BJ (cell line): ENCODE results near the gene TAF1B. TPM values are rescaled to one million over a fixed set of nuclear protein-coding genes. Genes with fewer than 3 reads are reported as not detected.

Experiments used
- CTCF ChIA-PET: fragments of 350-600 bp; formaldehyde crosslinking; extraction: SDS; loops from one replicate; lab custom pipeline; 2021; ENCODE audit warnings: antibody characterized with exemption, inconsistent platforms; lab: Yijun Ruan, JAX
- POLR2A ChIA-PET: fragments of 300-600 bp; sonication (Branson Sonifier 250); formaldehyde crosslinking; extraction: SDS; loops from one replicate; lab custom pipeline; 2021; ENCODE audit warnings: antibody characterized with exemption; lab: Charles Lee
- DNase-seq: peaks from one replicate; pipeline ENCODE4 v3.0.0-alpha.2; 2011; ENCODE audit warnings: low read depth
- H3K27me3 ChIP-seq: 2 replicates; pipeline ENCODE4 v1.6.0; 2011; ENCODE audit warnings: low read length; ENCODE audit not compliant: control insufficient read depth, insufficient read depth
- H3K36me3 ChIP-seq: 2 replicates; pipeline ENCODE4 v1.5.1; 2011; ENCODE audit warnings: low read length; ENCODE audit not compliant: control insufficient read depth, insufficient read depth
- H3K4me3 ChIP-seq: 2 replicates; pipeline ENCODE4 v1.5.1; 2011; ENCODE audit warnings: low read depth, mild to moderate bottlenecking, control low read depth, low read length
- polyA plus RNA-seq: library from polyadenylated mRNA; depleted of rRNA; stranded (reverse); fragments of >200 nt; gene quantifications from 2 replicates; pipeline ENCODE4 v1.2.3, GENCODE V29; 2011
- TF ChIP-seq, protein P1 (sequence below): IDR thresholded peaks from 2 replicates; pipeline ENCODE4 v1.5.1; 2011; ENCODE audit warnings: low read depth, mild to moderate bottlenecking, control low read depth, inconsistent platforms, low read length, moderate library complexity; ENCODE audit not compliant: insufficient read depth

The TAF1B gene
- polyA plus RNA-seq, 1 experiment = 7.6 TPM

DNA sequence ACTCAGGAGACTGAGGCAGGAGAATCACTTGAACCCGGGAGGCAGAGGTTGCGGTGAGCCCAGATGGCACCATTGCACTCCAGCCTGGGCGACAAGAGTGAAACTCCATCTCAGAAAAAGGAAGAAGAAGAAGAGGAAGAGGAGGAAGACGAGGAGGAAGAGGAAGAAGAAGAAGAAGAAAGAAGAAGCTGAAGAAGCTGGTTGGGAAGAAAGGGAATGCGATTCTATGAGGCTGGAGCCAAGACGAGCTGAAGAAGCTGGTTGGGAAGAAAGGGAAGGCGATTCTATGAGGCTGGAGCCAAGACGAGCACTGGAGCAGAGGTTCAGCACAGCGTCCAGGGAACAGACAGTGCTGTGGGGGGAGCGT, 30.3 kb upstream of the TAF1B start:
- no peaks in the 10 kb centered on the region for H3K27me3 ChIP-seq
- no peaks in the 10 kb centered on the region for H3K36me3 ChIP-seq
- no peak for DNase-seq
- TF ChIP-seq, protein P1, sequence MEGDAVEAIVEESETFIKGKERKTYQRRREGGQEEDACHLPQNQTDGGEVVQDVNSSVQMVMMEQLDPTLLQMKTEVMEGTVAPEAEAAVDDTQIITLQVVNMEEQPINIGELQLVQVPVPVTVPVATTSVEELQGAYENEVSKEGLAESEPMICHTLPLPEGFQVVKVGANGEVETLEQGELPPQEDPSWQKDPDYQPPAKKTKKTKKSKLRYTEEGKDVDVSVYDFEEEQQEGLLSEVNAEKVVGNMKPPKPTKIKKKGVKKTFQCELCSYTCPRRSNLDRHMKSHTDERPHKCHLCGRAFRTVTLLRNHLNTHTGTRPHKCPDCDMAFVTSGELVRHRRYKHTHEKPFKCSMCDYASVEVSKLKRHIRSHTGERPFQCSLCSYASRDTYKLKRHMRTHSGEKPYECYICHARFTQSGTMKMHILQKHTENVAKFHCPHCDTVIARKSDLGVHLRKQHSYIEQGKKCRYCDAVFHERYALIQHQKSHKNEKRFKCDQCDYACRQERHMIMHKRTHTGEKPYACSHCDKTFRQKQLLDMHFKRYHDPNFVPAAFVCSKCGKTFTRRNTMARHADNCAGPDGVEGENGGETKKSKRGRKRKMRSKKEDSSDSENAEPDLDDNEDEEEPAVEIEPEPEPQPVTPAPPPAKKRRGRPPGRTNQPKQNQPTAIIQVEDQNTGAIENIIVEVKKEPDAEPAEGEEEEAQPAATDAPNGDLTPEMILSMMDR = no peak
- ChIA-PET POLR2A (no interaction called here), CTCF (interaction anchor here (0.7 to 6.4 kb wide), 24 partner anchors 9 to 235 kb away, joined by 3 to 83 read pairs (median 6); partner anchors contain the start of gene TAF1B)
- H3K4me3 ChIP-seq = no peak overlapping the region

DNA sequence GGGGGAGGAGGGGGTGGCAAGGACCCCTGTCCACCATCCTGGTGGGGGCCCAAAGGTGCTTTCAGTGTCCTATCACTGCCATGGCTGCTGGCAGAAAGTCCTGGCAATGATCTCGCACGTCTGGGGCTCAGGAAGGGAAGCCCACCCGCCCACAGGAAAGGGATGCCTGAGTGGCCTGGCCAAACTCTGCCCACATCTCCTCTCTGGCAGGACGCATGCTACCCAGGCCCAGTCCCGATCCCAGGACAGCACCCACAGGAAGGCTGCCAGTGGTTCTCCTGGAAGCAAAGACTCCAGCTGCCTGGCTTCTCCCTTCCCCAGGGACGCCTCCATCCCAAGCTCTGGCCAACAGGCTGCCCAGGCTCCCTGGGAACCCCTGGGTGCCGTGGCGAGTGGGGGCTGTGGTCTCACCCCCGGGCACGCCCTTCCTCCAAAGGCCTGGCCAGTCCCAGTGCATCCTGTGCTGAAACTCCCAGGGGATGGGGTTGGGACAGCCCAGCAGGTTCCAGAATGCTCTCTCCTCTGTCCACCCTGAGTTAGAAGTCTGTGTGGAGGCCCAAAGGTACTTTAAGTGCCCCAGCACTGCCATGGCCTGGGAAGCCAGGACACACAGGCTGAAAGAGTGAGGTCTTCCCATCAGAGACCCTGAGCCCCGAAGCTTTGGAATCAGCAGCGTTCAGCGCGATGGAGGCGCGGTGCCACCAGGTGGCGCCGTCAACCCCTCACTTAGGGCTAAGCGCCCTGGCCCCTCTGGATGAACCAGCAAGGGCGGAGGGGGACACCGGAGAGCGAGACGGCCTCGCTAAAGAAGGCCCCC, 29.8 kb upstream of the TAF1B start:
- TF ChIP-seq, protein P1 = peak; percentile 97
- Histone ChIP-seq H3K36me3 (no peaks in the 10 kb centered on the region), H3K27me3 (no peaks in the 10 kb centered on the region), H3K4me3 (no peak overlapping the region)
- DNase-seq = no peak
- ChIA-PET POLR2A (interaction anchor here (0.6 kb wide), 1 partner anchor 30 kb away, joined by 3 read pairs; no protein-coding TSS in a partner anchor), CTCF (interaction anchor here (0.6 to 6.4 kb wide), 44 partner anchors 10 to 988 kb away, joined by 3 to 83 read pairs (median 5); partner anchors contain the start of genes ADAM17 and TAF1B)

DNA sequence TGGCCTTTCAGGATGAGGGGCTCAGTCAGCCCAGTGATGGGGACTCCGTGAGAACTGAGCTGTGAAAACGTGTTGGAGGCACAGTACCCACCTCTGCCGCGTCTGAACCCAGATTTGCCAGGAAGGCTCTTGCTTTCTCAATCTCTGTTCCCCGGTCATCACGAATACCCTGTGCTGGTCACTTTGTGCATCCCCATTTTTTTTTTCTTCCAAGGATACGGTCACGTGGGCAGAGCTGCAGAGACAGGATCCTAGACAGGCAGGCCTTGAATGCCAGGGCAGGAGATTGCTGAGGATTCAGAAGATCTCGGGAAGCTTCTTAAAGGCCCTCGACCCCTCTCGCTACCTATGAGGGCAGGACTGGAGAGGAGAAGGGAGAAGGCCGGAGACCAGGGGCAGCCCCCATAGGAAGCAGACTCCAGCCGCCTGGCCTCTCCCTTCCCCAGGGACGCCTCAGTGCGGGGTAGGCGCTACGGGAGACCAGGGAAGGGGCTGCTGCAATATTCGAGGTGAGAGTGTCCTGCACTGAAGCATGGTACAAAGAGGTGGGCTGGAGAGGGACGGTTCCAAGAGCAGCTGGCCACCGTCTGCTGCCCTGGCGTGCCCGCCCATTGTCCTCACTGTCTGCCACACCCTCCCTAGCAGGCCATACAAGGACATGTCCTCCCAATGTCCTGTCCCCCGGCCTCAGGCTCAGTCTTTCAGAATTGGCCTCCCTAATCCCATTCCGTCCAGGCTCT, 29.0 kb upstream of the TAF1B start:
- H3K36me3 ChIP-seq = no peaks in the 10 kb centered on the region
- POLR2A ChIA-PET = interaction anchor here (0.6 kb wide), 1 partner anchor 29 kb away, joined by 3 read pairs; no protein-coding TSS in a partner anchor

DNA sequence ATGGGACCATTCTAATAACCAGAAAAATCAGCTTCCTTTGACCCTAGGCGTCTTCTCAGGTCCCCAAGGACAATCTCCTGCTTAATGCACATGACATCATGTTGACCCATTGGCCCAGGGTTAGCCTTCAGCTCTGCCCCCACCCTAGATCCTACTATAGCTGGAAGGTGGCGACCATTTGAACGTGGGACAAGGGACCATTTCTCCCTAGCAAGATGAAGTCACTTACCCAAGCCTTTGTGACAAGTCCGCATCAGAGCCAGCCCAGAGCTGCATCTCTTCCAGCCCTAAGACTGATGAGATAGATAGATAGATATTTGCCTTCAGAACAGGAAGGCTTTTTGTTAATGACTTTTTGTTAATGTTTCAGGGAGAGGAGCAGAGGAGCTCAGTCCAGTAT, 28.2 kb upstream of the TAF1B start:
- POLR2A ChIA-PET = no interaction called here
- H3K36me3 ChIP-seq = no peaks in the 10 kb centered on the region
- H3K27me3 ChIP-seq = no peaks in the 10 kb centered on the region
- TF ChIP-seq, protein P1 = no peak
- DNase-seq = no peak
- CTCF ChIA-PET = interaction anchor here (1.0 to 6.4 kb wide), 22 partner anchors 9 to 282 kb away, joined by 3 to 83 read pairs (median 5); partner anchors contain the start of gene TAF1B
- H3K4me3 ChIP-seq = no peak overlapping the region

More for the DNA sequence above, 29.0 kb upstream of the TAF1B start:
- no peak overlapping the region for H3K4me3 ChIP-seq
- TF ChIP-seq, protein P1 = no peak
- CTCF ChIA-PET = interaction anchor here (0.7 to 6.4 kb wide), 41 partner anchors 10 to 987 kb away, joined by 3 to 83 read pairs (median 5); partner anchors contain the start of genes ADAM17 and TAF1B
- DNase-seq = no peak
- no peaks in the 10 kb centered on the region for H3K27me3 ChIP-seq

DNA sequence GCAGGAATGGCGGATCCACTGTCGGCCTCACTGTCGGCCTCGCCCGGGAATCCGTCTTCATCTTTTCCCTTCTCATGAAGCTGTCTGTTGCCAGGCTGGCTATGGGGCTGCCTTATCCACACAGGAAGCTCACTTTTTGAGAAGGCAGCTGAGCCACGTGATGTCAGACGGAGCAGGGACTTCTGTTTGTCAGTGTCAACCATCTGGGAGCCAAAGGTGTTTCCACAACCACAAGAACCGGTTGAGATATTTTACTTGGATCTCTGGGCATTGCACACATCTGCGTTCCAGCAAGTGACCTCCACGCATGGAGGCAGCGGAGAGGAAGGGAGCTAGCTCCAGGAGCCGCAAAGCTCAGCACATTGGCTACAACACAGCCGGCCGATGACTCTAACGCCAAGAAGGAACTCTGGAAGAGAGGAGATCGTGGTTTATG, 27.4 kb upstream of the TAF1B start:
- Histone ChIP-seq H3K4me3 (no peak overlapping the region), H3K36me3 (no peaks in the 10 kb centered on the region), H3K27me3 (no peaks in the 10 kb centered on the region)
- POLR2A ChIA-PET = no interaction called here
- CTCF ChIA-PET = interaction anchor here (0.6 to 6.4 kb wide), 13 partner anchors 12 to 707 kb away, joined by 3 to 83 read pairs (median 4); partner anchors contain the start of gene TAF1B
- DNase-seq = no peak
- TF ChIP-seq, protein P1 = no peak
